CD4-positive, alpha-beta T cell (primary cell): ENCODE results near the gene PIEZO1. TPM values are rescaled to one million over a fixed set of nuclear protein-coding genes. Genes with fewer than 3 reads are reported as not detected.

Experiments
- ATAC-seq: fragments of 200-7000 bp; cut with Tn5 transposase; one replicate; pipeline ENCODE4 v1.10.0; 2022; ENCODE audit warnings: mild to moderate bottlenecking; ENCODE audit not compliant: poor library complexity
- CTCF ChIA-PET: fragments of 350-600 bp; sonication (Branson Sonifier 250); formaldehyde crosslinking; loops from one replicate; lab custom pipeline; 2021; ENCODE audit warnings: antibody characterized with exemption, inconsistent platforms; lab: Charles Lee
- POLR2A ChIA-PET: fragments of 350-600 bp; sonication (Branson Sonifier 250); formaldehyde crosslinking; loops from one replicate; lab custom pipeline; 2021; ENCODE audit warnings: antibody characterized with exemption, inconsistent platforms; lab: Charles Lee
- DNase-seq, 14 experiments: peaks; one replicate each; pipeline ENCODE4 v3.0.0-alpha.2; 2013 to 2020; ENCODE audit warnings: mixed read lengths in 2 of 14
- H3K27ac ChIP-seq, 2 donors: one replicate each; pipeline versions ENCODE4 v1.5.1 to v1.7.0; 2013; ENCODE audit warnings: low read length in 2 of 2, low read depth in 1 of 2, mild to moderate bottlenecking in 1 of 2
- H3K27me3 ChIP-seq, 2 experiments: 1 replicate in 1 of 2; 2 replicates in 1 of 2; pipeline versions ENCODE4 v1.6.1 to v1.7.0; 2013; ENCODE audit warnings: low read length in 2 of 2, control low read depth in 1 of 2, mild to moderate bottlenecking in 1 of 2, moderate library complexity in 1 of 2; ENCODE audit not compliant: insufficient read depth in 2 of 2, control insufficient read depth in 1 of 2
- H3K36me3 ChIP-seq: one replicate; pipeline ENCODE4 v1.6.1; 2013; ENCODE audit warnings: low read length, control low read depth; ENCODE audit not compliant: insufficient read depth
- H3K4me1 ChIP-seq: one replicate; pipeline ENCODE4 v1.6.1; 2013; ENCODE audit warnings: low read length, control low read depth; ENCODE audit not compliant: insufficient read depth
- H3K4me3 ChIP-seq: one replicate; pipeline ENCODE4 v1.5.1; 2013; ENCODE audit warnings: mild to moderate bottlenecking, low read length, moderate library complexity
- H3K9me3 ChIP-seq, 2 experiments: 1 replicate in 1 of 2; 2 replicates in 1 of 2; pipeline versions ENCODE4 v1.6.1 to v1.7.0; 2013; ENCODE audit warnings: low read length in 2 of 2, mild to moderate bottlenecking in 2 of 2, control low read depth in 1 of 2, moderate library complexity in 1 of 2; ENCODE audit not compliant: control insufficient read depth in 1 of 2, insufficient read depth in 1 of 2
- H3K27ac Mint-ChIP-seq: one replicate; pipeline ENCODE4 v1.8.0; 2020; ENCODE audit warnings: mixed read lengths
- H3K27me3 Mint-ChIP-seq: one replicate; pipeline ENCODE4 v1.8.0; 2021; ENCODE audit warnings: mixed read lengths
- H3K36me3 Mint-ChIP-seq: one replicate; pipeline ENCODE4 v1.8.0; 2021; ENCODE audit warnings: low read depth, mixed read lengths
- H3K4me1 Mint-ChIP-seq: one replicate; pipeline ENCODE4 v1.8.0; 2021; ENCODE audit warnings: low read depth, mixed read lengths
- H3K4me3 Mint-ChIP-seq: one replicate; pipeline ENCODE4 v1.8.0; 2020; ENCODE audit warnings: mild to moderate bottlenecking, mixed read lengths
- H3K9me3 Mint-ChIP-seq: one replicate; pipeline ENCODE4 v1.8.0; 2020; ENCODE audit warnings: mixed read lengths
- intact Hi-C, 2 experiments: fragments of 100-400 bp; cut with DNase I in 1 of 2; cut with micrococcal nuclease in 1 of 2; formaldehyde crosslinking; loops; one replicate each; pipeline versions ENCODE4 v1.15.1 to v1.9.0; 2023 to 2025; cut with DNase I, micrococcal nuclease
- total RNA-seq, 174 experiments: library from RNA in 2 of 174; stranded (reverse) in 2 of 174; gene quantifications; one replicate each; pipeline ENCODE4 v1.2.3 and lab custom pipeline; 2021 to 2026
- TF ChIP-seq, protein P1 (sequence below): fragments of 200-600 bp; IDR thresholded peaks from one replicate; pipeline ENCODE4 v1.8.0; 2022; ENCODE audit warnings: antibody characterized with exemption, mild to moderate bottlenecking

Gene PIEZO1
- total RNA-seq, 2 experiments from 2014 or later = 142 to 146 TPM

- Histone ChIP-seq H3K27me3 (no peaks in the 10 kb centered on the region), H3K9me3 (no peaks in the 10 kb centered on the region), H3K27ac (no peak overlapping the region), H3K4me3 (no peak overlapping the region), H3K4me1 (peaks cover 53% of the 10 kb centered on the region), H3K36me3 (no peaks in the 10 kb centered on the region)
- DNase-seq (peak in 6 of 14 experiments; percentile 32 to 61 (median 46)), ATAC-seq (no peak)
- CTCF ChIA-PET = interaction anchor here (2.0 kb wide), 1 partner anchor 62 kb away, joined by 7 read pairs; no protein-coding TSS in a partner anchor
- peak overlapping the region; percentile 86 for H3K27ac Mint-ChIP-seq
- no peaks in the 10 kb centered on the region for H3K36me3 Mint-ChIP-seq
- intact Hi-C loops = no loop called here
- H3K9me3 Mint-ChIP-seq = no peaks in the 10 kb centered on the region
- TF ChIP-seq, protein P1, sequence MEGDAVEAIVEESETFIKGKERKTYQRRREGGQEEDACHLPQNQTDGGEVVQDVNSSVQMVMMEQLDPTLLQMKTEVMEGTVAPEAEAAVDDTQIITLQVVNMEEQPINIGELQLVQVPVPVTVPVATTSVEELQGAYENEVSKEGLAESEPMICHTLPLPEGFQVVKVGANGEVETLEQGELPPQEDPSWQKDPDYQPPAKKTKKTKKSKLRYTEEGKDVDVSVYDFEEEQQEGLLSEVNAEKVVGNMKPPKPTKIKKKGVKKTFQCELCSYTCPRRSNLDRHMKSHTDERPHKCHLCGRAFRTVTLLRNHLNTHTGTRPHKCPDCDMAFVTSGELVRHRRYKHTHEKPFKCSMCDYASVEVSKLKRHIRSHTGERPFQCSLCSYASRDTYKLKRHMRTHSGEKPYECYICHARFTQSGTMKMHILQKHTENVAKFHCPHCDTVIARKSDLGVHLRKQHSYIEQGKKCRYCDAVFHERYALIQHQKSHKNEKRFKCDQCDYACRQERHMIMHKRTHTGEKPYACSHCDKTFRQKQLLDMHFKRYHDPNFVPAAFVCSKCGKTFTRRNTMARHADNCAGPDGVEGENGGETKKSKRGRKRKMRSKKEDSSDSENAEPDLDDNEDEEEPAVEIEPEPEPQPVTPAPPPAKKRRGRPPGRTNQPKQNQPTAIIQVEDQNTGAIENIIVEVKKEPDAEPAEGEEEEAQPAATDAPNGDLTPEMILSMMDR = no peak
- H3K4me1 Mint-ChIP-seq = peaks cover 41% of the 10 kb centered on the region
- no peaks in the 10 kb centered on the region for H3K27me3 Mint-ChIP-seq
- POLR2A ChIA-PET = interaction anchor here (0.8 to 1.6 kb wide), 6 partner anchors 13 to 97 kb away, joined by 3 to 4 read pairs (median 4); no protein-coding TSS in a partner anchor
- H3K4me3 Mint-ChIP-seq = peak overlapping the region; percentile 47
Measured at GRCh38 chr16:88799569-88800276, 14.7 kb upstream of the PIEZO1 start.

DNA sequence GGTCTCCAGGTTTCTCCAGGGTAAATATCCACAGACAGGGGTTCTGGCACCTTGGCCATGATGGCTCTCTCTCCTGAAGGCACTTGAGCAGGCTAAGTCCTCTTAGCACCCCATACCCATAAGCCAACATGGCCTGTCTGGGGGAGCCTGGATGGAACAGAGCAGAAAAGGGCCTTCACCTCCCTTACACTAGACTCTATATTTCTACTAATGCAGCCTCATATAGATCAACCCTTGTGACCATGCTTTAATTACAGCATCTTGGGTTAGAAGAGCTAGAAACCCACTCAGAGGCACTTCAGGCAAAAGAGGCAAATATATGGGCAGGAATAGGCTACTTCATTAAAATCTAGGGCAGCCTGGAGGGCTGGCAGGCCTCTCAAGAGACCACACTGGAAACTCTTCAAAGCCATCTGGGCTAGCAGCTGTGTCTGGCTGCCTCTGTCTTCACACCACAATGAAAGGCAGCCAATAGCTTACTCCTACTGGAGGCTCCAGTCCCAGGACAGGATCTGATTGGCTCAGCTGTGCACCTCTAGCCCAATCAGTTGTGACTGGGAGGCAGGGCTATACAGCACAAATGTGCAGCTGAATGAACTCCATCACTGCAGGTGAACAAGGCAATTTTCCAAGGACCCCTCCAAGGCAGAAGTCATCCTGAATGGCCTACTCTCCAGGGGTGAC, 13.9 kb upstream of the PIEZO1 start:
- peaks cover 53% of the 10 kb centered on the region for H3K4me1 ChIP-seq
- DNase-seq = no peak
- no peak for ATAC-seq
- H3K9me3 Mint-ChIP-seq = no peaks in the 10 kb centered on the region
- no peaks in the 10 kb centered on the region for H3K9me3 ChIP-seq
- TF ChIP-seq, protein P1 = no peak
- H3K4me3 Mint-ChIP-seq = no peak overlapping the region
- H3K4me1 Mint-ChIP-seq = peaks cover 38% of the 10 kb centered on the region
- intact Hi-C loops = no loop called here
- ChIA-PET POLR2A (interaction anchor here (1.0 to 1.6 kb wide), 3 partner anchors 14 to 95 kb away, joined by 3 to 4 read pairs (median 4); no protein-coding TSS in a partner anchor), CTCF (interaction anchor here (2.0 kb wide), 1 partner anchor 61 kb away, joined by 7 read pairs; no protein-coding TSS in a partner anchor)
- H3K27ac ChIP-seq = no peak overlapping the region
- H3K27me3 Mint-ChIP-seq = no peaks in the 10 kb centered on the region
- H3K36me3 Mint-ChIP-seq = no peaks in the 10 kb centered on the region
- H3K36me3 ChIP-seq = no peaks in the 10 kb centered on the region
- H3K27me3 ChIP-seq = no peaks in the 10 kb centered on the region
- H3K27ac Mint-ChIP-seq = no peak overlapping the region
- no peak overlapping the region for H3K4me3 ChIP-seq

DNA sequence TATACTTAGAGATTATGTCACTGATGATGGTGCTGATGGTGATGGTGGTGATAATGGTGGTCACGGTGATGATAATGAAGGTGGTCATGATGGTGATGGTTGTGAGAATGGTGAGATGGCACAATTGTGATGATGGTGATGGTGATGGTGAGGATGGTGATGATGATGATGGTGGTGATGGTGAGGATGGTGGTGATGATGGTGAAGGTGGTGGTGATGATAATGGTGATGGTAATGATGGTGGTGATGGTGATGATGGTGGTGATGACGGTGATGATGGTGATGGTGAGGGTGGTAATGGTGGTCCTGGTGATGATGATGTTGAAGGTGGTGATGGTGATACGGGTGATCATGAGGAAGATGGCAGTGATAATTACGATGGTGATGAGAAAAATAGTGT, 13.1 kb upstream of the PIEZO1 start:
- no peaks in the 10 kb centered on the region for H3K36me3 Mint-ChIP-seq
- no peak for DNase-seq
- TF ChIP-seq, protein P1 = no peak
- H3K9me3 Mint-ChIP-seq = no peaks in the 10 kb centered on the region
- H3K27ac Mint-ChIP-seq = no peak overlapping the region
- no peaks in the 10 kb centered on the region for H3K36me3 ChIP-seq
- peaks cover 61% of the 10 kb centered on the region for H3K4me1 ChIP-seq
- H3K4me3 Mint-ChIP-seq = no peak overlapping the region
- no peaks in the 10 kb centered on the region for H3K9me3 ChIP-seq
- CTCF ChIA-PET = no interaction called here
- no peak for ATAC-seq
- no peak overlapping the region for H3K27ac ChIP-seq
- H3K27me3 ChIP-seq = no peaks in the 10 kb centered on the region
- H3K27me3 Mint-ChIP-seq = no peaks in the 10 kb centered on the region
- POLR2A ChIA-PET = interaction anchor here (3.8 kb wide), 1 partner anchor 13 kb away, joined by 22 read pairs; the partner anchor contains the start of gene APRT
- H3K4me1 Mint-ChIP-seq = peaks cover 47% of the 10 kb centered on the region
- H3K4me3 ChIP-seq = no peak overlapping the region
- intact Hi-C loops = no loop called here
